ENCODE data around the gene ADNP.

ADNP gene

GRCh38 chr20:50845566-50846215, 85.5 kb downstream of the ADNP start:
- no peak for DNase-seq

- no peak for DNase-seq
These were observed 86.7 kb downstream of the ADNP start for GRCh38 chr20:50844430-50845100.

- DNase-seq: no peak
These were observed 87.6 kb downstream of the ADNP start for GRCh38 chr20:50843331-50844276.

DNA sequence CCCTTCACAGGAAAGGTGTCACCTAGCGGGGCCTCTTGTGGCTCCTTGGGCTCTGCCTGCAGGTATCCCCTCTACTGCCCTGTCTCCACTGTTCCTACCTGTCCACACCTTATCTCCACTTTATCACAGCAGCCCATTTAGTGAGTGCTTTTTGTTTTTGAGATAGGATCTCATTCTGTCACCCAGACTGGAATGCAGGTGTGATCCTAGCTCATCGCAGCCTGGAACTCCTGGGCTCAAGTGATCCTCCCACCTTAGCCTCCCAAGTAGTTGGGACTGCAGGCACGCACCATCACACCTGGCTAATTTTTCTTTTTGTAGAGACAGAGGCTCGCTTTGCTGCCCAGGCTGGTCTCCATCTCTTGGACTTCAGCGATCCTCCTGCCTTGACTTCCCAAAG, 88.4 kb downstream of the ADNP start:
- no peak for DNase-seq
